ENCODE measurements around the gene PRKCD. TPM values are rescaled to one million over a fixed set of nuclear protein-coding genes. Genes with fewer than 3 reads are reported as not detected.

Gene PRKCD
- total RNA-seq, 1 donor from 2014 or later, result 21.2 TPM

- no peak for ATAC-seq
Observed at GRCh38 chr3:53235545-53235944, 74.5 kb downstream of the PRKCD start.

- peak; percentile 72 for ATAC-seq
Observed at GRCh38 chr3:53236112-53236841, 75.3 kb downstream of the PRKCD start.

GRCh38 chr3:53238051-53238850, 77.2 kb downstream of the PRKCD start:
- peak; percentile 83 for ATAC-seq

- ATAC-seq, result no peak
Observed at GRCh38 chr3:53238886-53239285, 77.9 kb downstream of the PRKCD start.

GRCh38 chr3:53239800-53240199, 78.8 kb downstream of the PRKCD start:
- ATAC-seq, result no peak

- no peak for ATAC-seq
Observed at GRCh38 chr3:53240989-53241972, 80.3 kb downstream of the PRKCD start.

- no peak for ATAC-seq
Observed at GRCh38 chr3:53242155-53242554, 81.1 kb downstream of the PRKCD start.

Other genes starting within 250 kb of the PRKCD start
- 5.8 TPM for gene SFMBT1, start 115.1 kb upstream of the PRKCD start, total RNA-seq
- 15.8 TPM for gene RFT1, start 30.8 kb upstream of the PRKCD start, total RNA-seq
- gene TKT, start 94.8 kb downstream of the PRKCD start, total RNA-seq, result 379 TPM
- gene DCP1A, start 186.3 kb downstream of the PRKCD start, total RNA-seq, result 11.3 TPM

Data from esophagus mucosa (tissue), 1 donor.